ENCODE measurements around the gene ZBTB3. TPM values are rescaled to one million over a fixed set of nuclear protein-coding genes. Genes with fewer than 3 reads are reported as not detected.
A peak's percentile ranks its signal among the peaks of the same experiment; 100 is the strongest.

The ZBTB3 gene
- total RNA-seq, 4 donors from 2014 or later: 13.4 to 35.4 (median 19.0) TPM

GRCh38 chr11:62728171-62728988, 25.6 kb downstream of the ZBTB3 start, which contains the start of gene TTC9C:
Gene TTC9C, plus strand, starts transcription at chr11:62728486. Its CDS starts 363 bp downstream, at chr11:62728849.
- peak; percentile 92 to 97 for DNase-seq (ENCODE audit: low spot score in 2 of 2)
- TF ChIP-seq POLR2A (IDR thresholded peaks at IDR 0.05) (peak in 1 of 2 donors; percentile 68), CTCF (IDR thresholded peaks at IDR 0.05) (no peak)
- intact Hi-C loops (cut with DNase I; ENCODE audit: low total_unique reads): no loop called here
- H3K4me3 ChIP-seq (ENCODE audit: low read depth, poor library complexity, severe bottlenecking): peak within 1 kb of the TSS; percentile 88
- WGBS, 2 donors: 0% methylated on average over 29 of the region's 29 CpGs

- DNase-seq (ENCODE audit: low spot score in 2 of 2): peak; percentile 93 to 95
- no peak for TF ChIP-seq POLR2A (IDR thresholded peaks at IDR 0.05)
- TF ChIP-seq CTCF (IDR thresholded peaks at IDR 0.05): no peak
- H3K4me3 ChIP-seq (ENCODE audit: low read depth, poor library complexity, severe bottlenecking): peak overlapping the region; percentile 76
- intact Hi-C loops (cut with DNase I; ENCODE audit: low total_unique reads): no loop called here
- WGBS, 2 donors: 0% methylated on average over 20 of the region's 20 CpGs
Measured at GRCh38 chr11:62727872-62728170, 26.1 kb downstream of the ZBTB3 start.

DNA sequence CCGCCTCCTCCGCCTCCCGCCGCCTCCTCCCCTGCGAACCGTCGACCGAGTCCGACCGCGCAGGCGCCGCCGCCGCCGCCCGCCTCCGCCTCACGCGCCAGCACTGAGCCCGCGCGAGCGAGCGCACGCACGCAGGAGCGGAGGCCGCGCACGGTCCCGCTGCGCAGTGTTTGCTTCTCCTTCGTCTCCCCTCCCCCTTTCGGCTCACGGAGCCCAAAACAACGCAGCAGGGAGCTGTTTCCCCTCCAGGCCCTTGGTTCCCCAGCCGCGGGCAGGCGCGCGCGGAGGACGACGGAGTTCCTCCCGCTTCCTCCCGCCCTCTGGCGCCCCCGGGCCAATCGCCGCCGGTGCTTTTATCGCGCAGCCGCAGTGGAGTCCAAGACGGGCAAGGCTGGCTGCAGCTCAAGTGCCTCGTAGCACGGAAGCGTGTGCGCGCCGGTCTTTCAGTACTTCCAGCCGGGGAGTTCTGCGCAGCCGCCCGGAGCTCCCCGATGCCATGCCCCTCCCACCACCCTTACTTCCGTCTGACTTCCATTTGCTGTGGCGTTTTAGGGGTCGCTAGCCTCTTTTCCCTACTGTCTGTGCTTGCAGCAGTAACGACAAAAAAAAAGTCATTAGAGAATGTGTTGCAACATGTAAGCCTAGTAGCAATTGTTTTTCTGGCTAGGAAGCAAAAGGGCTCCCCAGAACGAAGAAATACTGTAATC, 26.6 kb downstream of the ZBTB3 start, which contains the start of gene HNRNPUL2:
TSS of gene HNRNPUL2 (minus strand) at position 293 of the 707 bp plus-strand sequence. CDS start 301 bp downstream, outside the sequence.
- peak within 1 kb of the TSS; percentile 88 for H3K4me3 ChIP-seq (ENCODE audit: low read depth, poor library complexity, severe bottlenecking)
- TF ChIP-seq CTCF (IDR thresholded peaks at IDR 0.05): no peak
- TF ChIP-seq POLR2A (IDR thresholded peaks at IDR 0.05): peak in 1 of 2 donors; percentile 89
- intact Hi-C loops (cut with DNase I; ENCODE audit: low total_unique reads): no loop called here
- DNase-seq (ENCODE audit: low spot score in 2 of 2): peak; percentile 97 to 100
- 0 to 1% methylated on average over 46 to 47 of the region's 72 CpGs for WGBS, 2 donors

GRCh38 chr11:62726915-62727164, 27.1 kb downstream of the ZBTB3 start:
- intact Hi-C loops (cut with DNase I; ENCODE audit: low total_unique reads): no loop called here
- no peak for DNase-seq (ENCODE audit: low spot score in 2 of 2)
- 0 to 2% methylated on average over 32 to 37 of the region's 37 CpGs for WGBS, 2 donors

GRCh38 chr11:62726156-62726914, 27.6 kb downstream of the ZBTB3 start:
- 0 to 1% methylated on average over 44 to 51 of the region's 51 CpGs for WGBS, 2 donors
- peak overlapping the region; percentile 88 for H3K4me3 ChIP-seq (ENCODE audit: low read depth, poor library complexity, severe bottlenecking)
- no peak for TF ChIP-seq POLR2A (IDR thresholded peaks at IDR 0.05)
- no peak for TF ChIP-seq CTCF (IDR thresholded peaks at IDR 0.05)
- intact Hi-C loops (cut with DNase I; ENCODE audit: low total_unique reads): no loop called here
- DNase-seq (ENCODE audit: low spot score in 2 of 2): peak; percentile 34 to 89

More at GRCh38 chr11:62726915-62727164, 27.1 kb downstream of the ZBTB3 start:
- H3K4me3 ChIP-seq (ENCODE audit: low read depth, poor library complexity, severe bottlenecking): peak overlapping the region; percentile 88
- no peak for TF ChIP-seq CTCF (IDR thresholded peaks at IDR 0.05)
- TF ChIP-seq POLR2A (IDR thresholded peaks at IDR 0.05): no peak
